ENCODE measurements around the gene ZNF605.
"Not testable (repeated sequence)": the region's sequence is repeated elsewhere in the genome, so short reads cannot be mapped to it uniquely, and the experiment has no call there.

Gene ZNF605

GRCh38 chr12:132948146-132949066 is 7.7 kb downstream of the ZNF605 start:
- DNase-seq: no peak

DNA sequence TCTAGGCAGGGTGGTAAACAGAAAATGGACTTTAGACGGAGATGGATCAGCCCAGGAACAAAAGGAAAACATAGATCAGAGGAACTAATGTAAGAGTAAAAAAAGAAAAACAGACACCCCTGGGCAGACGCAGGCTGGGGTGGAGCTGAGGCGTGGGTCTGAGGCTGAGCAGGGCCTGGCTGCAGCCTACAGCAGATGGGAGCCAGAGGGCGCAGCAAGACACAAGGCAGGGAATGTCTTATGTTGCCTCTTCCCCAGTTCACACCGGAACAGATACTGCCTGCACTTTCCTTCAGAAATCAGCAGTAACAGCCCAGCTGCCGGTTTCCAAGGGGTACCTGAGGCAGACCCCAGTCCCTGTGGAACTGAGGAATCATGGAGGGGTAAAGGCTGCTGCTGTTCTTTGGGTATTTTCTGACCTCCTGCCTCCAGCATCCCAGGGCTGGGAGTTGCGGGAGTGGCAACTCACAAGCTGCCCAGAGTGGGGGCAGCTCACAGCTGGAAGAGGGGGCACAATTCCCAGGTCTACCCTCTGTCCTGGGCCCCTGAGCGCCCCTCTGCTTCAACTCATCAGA is 9.8 kb downstream of the ZNF605 start:
- DNase-seq: no peak

DNA sequence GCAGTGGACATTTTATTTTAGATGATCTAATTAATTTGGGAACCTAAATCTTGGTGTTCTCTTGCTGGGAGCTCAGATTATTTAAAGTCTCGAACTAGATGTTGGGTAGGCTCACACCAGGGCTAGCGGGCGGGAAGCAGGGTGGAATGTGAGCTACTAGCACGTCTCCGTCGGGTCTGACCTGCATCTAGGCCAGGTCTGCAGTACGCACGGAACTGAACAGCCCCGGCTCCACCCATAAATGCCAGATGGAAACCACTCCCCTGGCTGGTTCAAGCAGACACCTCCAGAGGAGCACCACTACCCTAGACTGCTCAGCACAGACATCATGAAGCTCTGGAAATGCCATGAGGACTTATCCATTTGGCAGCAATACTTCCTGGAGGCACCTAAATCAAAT is 10.3 kb downstream of the ZNF605 start:
- no peak for DNase-seq

DNA sequence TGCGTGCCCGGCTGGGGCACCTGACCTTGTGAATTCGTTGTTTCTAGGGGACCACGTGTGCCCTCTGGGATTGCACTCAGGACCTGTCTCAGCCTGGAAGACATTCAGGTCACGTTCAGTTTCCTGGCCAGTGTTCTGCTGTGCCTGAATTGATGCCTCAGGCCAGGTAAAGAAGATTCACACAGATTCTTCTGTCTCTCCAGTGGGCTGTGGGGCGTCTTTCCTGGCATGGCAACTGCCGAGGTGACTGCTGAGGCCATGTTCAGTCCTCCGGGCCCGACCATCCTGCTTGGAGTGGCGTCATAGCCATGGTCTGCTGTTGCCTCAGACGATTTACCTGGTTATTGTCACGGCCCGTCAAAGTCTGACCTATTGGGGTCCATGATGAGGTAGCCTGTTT is 13.5 kb downstream of the ZNF605 start:
- DNase-seq: no peak

GRCh38 chr12:132941336-132941954 is 14.7 kb downstream of the ZNF605 start:
- DNase-seq: no peak

DNA sequence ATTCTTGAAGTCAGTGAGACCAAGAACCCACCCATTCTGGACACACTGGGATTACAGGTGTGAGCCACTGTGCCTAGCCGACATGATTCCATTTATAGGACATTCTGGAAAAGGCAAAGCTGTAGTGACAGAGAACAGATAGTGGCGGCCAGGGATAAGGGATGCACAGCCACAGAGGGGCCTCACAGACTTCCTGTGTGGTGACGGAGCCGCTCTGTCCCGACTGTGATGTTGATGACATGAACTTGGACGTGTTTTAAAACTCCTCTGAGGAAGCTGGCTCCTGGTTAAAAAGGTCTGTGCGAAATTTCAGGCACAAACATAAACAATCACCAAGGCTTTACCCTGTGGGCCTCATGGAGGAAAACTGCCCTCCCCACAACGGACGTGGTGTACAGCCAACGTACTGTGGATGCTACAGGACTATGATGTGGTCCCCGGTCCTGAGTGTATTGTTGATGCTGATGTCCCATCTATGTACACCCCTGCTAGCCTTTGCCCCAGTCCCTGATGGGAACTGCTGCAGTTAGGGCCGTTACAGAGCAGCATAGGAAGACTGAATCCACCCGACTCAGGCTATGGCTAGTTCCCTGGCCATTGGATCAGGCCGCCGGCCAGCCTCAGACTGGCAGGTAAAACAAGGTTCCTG is 15.9 kb downstream of the ZNF605 start:
- DNase-seq: no peak

DNA sequence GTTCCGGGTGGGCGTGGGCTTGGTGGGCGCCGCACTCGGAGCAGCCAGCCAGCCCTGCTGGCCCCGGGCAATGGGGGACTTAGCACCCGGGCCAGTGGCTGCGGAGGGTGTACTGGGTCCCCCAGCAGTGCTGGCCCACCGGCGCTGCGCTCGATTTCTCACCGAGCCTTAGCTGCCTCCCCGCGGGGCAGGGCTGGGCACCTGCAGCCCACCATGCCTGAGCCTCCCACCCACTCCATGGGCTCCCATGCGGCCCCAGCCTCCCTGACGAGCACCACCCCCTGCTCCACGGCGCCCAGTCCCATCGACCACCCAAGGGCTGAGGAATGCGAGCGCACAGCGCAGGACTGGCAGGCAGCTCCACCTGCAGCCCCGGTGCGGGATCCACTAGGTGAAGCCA is 17.3 kb downstream of the ZNF605 start:
- not testable (repeated sequence) for DNase-seq

- no peak for DNase-seq
Observed at GRCh38 chr12:132937476-132937875, 18.6 kb downstream of the ZNF605 start.

DNA sequence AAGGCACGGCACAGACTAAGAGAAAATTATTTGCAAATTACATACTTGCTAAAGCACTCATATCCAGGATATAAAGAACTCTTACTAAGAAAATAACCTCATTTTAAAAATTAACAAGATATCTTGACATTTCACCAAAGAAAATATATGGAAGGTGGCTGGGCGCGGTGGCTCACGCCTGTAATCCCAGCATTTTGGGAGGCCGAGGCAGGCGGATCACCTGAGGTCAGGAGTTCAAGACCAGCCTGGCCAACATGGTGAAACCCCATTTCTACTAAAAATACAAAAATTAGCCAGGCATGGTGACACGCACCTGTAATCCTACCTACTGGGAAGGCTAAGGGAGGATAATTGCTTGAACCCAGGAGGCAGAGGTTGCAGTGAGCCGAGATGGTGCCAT is 19.2 kb downstream of the ZNF605 start:
- not testable (repeated sequence) for DNase-seq

- no peak for DNase-seq
Observed at GRCh38 chr12:132936163-132936562, 19.9 kb downstream of the ZNF605 start.

DNA sequence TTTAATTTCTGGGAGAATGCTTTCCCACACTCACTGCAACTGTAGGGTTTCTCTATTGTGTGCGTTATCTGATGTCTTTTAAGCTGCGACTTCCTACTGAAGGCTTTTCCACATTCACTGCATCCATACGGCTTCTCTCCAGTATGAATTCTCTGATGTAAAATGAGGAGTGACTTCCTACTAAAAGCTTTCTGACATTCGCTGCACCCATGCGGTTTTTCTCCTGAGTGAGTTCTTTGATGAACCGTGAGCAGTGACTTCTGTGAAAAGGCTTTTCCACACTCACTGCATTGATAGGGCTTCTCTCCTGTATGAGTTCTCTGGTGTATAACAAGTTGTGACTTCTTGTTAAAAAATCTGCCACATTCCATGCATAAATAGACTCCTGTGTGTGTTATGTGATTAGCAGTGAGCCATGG is 29.7 kb downstream of the ZNF605 start:
- DNase-seq: no peak

- DNase-seq: no peak
Observed at GRCh38 chr12:132925597-132926414, 30.3 kb downstream of the ZNF605 start.

DNA sequence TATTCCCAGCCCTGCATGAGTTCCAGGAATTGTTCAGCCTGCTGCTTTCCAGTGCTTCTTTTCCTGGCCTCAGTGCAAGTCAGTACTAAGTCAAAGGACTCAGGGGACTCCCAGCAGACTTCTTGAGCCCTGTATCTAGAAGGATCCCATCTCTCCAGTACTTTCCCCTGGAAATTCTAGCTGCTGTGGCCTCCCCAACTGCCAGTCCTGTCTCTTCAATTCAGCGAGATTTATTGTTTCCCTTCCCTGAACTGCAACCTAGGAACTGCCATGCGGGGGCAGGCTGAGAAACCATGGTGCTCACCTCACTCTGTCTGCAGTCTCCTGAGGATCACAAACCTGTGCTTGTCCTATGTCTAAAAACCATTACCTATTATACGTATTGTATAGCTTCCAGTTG is 31.8 kb downstream of the ZNF605 start:
- DNase-seq: no peak

DNA sequence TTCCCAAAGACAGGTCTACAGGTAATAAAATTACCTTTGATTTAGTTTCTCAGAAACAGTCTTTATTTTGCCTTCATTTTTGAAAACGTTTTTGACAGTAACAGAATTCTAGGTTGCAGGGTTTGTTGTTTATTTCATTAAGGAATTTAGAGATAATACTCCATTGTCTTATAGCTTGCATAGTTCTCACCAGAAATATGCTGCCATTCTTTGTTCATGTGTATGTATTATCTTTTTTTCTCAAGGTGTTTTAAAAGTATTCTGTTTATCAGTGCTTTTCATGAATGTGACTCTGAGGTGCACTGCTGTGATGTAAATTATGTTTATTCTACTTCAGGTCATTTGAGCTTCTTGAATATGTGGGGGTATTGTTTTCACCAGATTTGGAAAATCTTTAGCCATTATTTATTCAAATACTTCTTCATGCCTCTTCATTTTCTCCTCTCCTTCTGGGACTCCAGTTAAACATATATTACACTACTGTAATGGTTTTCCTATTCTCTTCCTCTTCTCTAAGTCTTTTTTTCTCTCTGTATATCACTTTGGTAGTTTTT is 32.7 kb downstream of the ZNF605 start:
- DNase-seq: no peak

DNA sequence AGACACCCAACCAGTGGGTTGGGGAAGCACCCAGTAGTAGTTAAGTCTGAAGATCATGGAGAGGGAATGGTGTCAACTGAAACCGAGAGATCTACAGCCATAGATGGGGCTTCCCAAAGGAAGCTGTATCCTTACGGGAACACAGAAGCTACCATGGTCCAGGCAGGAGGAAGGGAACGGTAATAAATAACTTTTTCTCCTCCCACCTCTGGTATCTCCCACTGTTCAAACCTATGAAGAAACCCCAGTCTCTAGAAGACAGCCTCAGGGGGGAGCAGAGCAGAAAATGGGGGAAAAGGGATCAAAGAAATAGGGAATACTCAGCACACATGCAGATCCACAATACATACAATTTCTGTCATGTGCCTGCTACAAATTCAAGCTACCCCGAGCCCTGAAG is 33.4 kb downstream of the ZNF605 start:
- no peak for DNase-seq

GRCh38 chr12:132921685-132922084 is 34.4 kb downstream of the ZNF605 start:
- DNase-seq: no peak

DNA sequence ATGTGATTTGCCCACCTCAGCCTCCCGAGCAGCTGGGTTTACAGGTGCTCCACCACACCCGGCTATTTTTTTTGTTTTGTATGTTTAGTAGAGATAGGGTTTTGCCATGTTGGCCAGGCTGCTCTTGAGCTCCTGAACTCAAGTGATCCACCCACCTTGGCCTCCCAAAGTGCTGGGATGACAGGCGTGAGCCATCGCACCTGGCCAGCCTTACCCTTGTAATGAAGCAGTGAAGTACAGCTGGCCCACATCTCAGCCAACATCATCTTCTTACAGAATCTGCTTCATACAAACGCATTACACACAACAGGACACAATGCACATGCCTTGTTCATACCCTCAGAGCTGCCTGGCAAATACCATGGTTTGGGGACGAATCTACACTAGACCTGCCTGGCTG is 37.4 kb downstream of the ZNF605 start:
- no peak for DNase-seq

- DNase-seq: no peak
Observed at GRCh38 chr12:132909030-132909368, 47.1 kb downstream of the ZNF605 start.

DNA sequence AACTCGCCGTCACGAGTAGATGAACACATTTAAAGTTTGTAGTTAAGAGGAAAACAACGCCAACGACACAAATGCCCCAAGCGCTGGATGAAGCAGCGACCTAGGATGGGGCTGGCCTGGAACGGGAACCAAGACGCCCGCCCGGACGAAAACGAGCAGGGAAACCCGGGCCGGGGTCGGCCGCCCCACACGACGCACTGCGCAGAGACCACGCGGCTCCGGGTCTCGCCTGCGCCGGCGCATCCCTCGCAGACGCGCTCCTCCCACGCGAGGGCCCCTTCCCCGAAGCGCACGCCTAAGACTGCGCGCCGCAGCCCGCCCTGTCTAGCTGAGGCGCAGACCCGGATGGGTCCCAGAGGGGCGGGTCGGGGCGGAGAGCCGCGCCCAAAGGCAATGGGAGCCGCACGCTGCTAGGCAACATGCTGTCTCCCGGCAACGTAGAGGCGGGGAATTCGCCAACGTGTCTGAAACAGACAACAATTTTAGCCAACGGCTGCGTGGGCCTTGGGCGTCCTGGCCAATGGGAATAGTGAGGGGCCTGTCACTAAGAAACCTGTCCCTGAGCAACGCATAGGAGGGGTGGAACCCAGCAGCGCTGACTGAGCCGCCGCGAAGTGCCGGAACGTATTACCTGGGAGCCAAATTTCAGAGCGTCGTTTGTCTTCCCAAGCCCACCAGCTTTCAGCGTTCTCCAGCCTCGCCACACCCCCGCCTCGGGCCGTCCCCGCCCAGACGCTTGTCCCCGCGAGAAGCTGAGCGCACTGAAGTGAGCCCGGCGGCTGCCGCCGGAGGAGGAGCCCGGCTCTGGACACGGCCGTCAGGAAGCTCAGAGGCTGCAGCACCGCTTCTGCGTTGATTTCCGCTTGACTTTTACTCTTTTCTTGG is 47.7 kb downstream of the ZNF605 start:
- peak; percentile 94 to 96 for DNase-seq

DNA sequence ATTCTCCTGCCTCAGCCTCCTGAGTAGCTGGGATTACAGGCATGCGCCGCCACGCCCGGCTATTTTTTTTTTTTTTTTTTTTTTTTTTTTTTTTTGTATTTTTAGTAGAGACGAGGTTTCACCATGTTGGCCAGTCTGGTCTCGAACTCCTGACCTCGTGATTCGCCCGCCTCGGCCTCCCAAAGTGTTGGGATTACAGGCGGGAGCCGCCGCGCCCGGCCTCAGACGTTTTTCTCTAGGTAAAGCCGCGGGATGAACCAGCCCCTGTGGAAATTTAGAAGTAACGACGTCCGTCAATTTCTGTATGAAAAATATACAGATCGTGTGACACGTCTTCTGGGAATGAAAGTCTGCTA is 48.3 kb downstream of the ZNF605 start:
- DNase-seq: not testable (repeated sequence)

DNA sequence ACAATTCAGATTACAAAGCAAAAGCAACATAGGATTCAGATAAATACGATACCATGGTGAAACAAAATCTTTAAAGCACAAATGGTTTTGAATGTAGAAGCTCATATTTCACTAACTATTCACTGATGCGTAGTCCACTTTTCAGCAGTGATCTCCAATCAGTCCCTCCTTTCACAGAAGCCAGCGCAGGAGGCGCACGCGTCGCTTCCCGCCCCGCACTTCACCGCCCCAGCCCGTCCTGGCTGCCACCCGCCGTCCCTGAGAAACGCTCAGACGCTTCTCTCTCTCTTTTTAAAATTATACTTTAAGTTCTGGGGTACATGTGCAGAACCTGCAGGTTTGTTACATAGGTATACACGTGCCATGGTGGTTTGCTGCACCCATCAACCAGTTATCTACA is 48.9 kb downstream of the ZNF605 start:
- no peak for DNase-seq

All from activated CD4-positive, alpha-beta T cell treated with anti-CD3 and anti-CD28 coated beads, Interleukin-2, amount 50 U/mL, for 4 hours (primary cell).